Small intestine (tissue), 7 donors: ENCODE results near the gene TTC33. TPM values are rescaled to one million over a fixed set of nuclear protein-coding genes. Genes with fewer than 3 reads are reported as not detected.
A peak's percentile ranks its signal among the peaks of the same experiment; 100 is the strongest.
"Not testable (repeated sequence)": the region's sequence is repeated elsewhere in the genome, so short reads cannot be mapped to it uniquely, and the experiment has no call there.

Experiments
- DNase-seq, 2 donors: peaks; one replicate each; pipeline versions ENCODE4 v3.0.0 to v3.0.0-alpha.2; 2013
- FAIRE-seq: peaks from 2 replicates; lab custom pipeline; 2012; peaks lifted over from hg19 to GRCh38; lab: Jason Lieb, UNC
- H3K27ac ChIP-seq, 3 donors: one replicate each; pipeline ENCODE4 v1.5.1; 2013; ENCODE audit warnings: low read length in 2 of 3, mild to moderate bottlenecking in 2 of 3, control low read depth in 1 of 3, inconsistent platforms in 1 of 3, low read depth in 1 of 3, moderate library complexity in 1 of 3
- H3K27me3 ChIP-seq, 3 donors: one replicate each; pipeline ENCODE4 v1.6.1; 2013; ENCODE audit warnings: low read length in 3 of 3, inconsistent platforms in 1 of 3; ENCODE audit not compliant: control insufficient read depth in 3 of 3, insufficient read depth in 3 of 3
- H3K36me3 ChIP-seq, 3 donors: one replicate each; pipeline ENCODE4 v1.6.1; 2013; ENCODE audit warnings: low read length in 3 of 3, inconsistent platforms in 1 of 3, low read depth in 1 of 3, mild to moderate bottlenecking in 1 of 3, moderate library complexity in 1 of 3; ENCODE audit not compliant: control insufficient read depth in 3 of 3, insufficient read depth in 2 of 3
- H3K4me1 ChIP-seq, 3 donors: one replicate each; pipeline ENCODE4 v1.6.1; 2013; ENCODE audit warnings: low read length in 2 of 3, inconsistent platforms in 1 of 3, low read depth in 1 of 3, mild to moderate bottlenecking in 1 of 3, moderate library complexity in 1 of 3; ENCODE audit not compliant: control insufficient read depth in 3 of 3, insufficient read depth in 2 of 3
- H3K4me3 ChIP-seq, 3 donors: one replicate each; pipeline ENCODE4 v1.5.1; 2013; ENCODE audit warnings: low read length in 3 of 3, control low read depth in 1 of 3, inconsistent platforms in 1 of 3, low read depth in 1 of 3, mild to moderate bottlenecking in 1 of 3, moderate library complexity in 1 of 3
- H3K9me3 ChIP-seq, 2 donors: one replicate each; pipeline ENCODE4 v1.6.1; 2013; ENCODE audit warnings: low read depth in 1 of 2, low read length in 1 of 2; ENCODE audit not compliant: control insufficient read depth in 2 of 2, insufficient read depth in 1 of 2
- WGBS, 3 donors: extraction: QIAGEN DNeasy Blood & Tissue Kit; methylation state at CpG; one replicate each; pipeline ENCODE4 v1.1.7; 2013; 5-methylcytosine and 5-hydroxymethylcytosine counted together
- polyA plus RNA-seq, 4 donors: library from polyadenylated mRNA; stranded (reverse) in 3 of 4; unstranded in 1 of 4; fragments of 200-250 nt in 3 of 4; fragments of 120-200 nt in 1 of 4; gene quantifications; one replicate each; pipeline versions ENCODE4 v1.2.1 to v1.2.3, GENCODE V29; 2013
- donor health status: healthy with polysubstance abuse.
- donor health status: control.
- donor health status: control.
- donor health status: Bipolar disorder and iron deficiency.
- donor health status: healthy.

Gene TTC33
- polyA plus RNA-seq, 4 donors: 8.0 to 18.1 (median 8.9) TPM

- Histone ChIP-seq H3K4me1 (no peaks in the 10 kb centered on the region), H3K9me3 (no peaks in the 10 kb centered on the region), H3K36me3 (no peaks in the 10 kb centered on the region), H3K4me3 (no peak overlapping the region), H3K27me3 (no peaks in the 10 kb centered on the region), H3K27ac (no peak overlapping the region)
- 6 to 35% (median 35%) methylated on average over 1 of the region's 1 CpG for WGBS, 3 donors
- FAIRE-seq (no peak), DNase-seq (peak in 1 of 2 donors; percentile 18)
These were observed 160.9 kb downstream of the TTC33 start for GRCh38 chr5:40594811-40595210.

- 72 to 82% (median 78%) methylated on average over 10 of the region's 10 CpGs for WGBS, 3 donors
- H3K27ac ChIP-seq, FAIRE-seq: not testable (repeated sequence)
These were observed 163.9 kb downstream of the TTC33 start for GRCh38 chr5:40591727-40592396.

GRCh38 chr5:40587376-40587775 lies 168.4 kb downstream of the TTC33 start:
- H3K36me3 ChIP-seq: no peaks in the 10 kb centered on the region
- H3K9me3 ChIP-seq: no peaks in the 10 kb centered on the region
- no peak overlapping the region for H3K27ac ChIP-seq
- FAIRE-seq: no peak
- WGBS, 3 donors: 92 to 95% (median 93%) methylated on average over 1 of the region's 1 CpG
- no peak for DNase-seq
- H3K4me1 ChIP-seq: no peaks in the 10 kb centered on the region
- no peaks in the 10 kb centered on the region for H3K27me3 ChIP-seq
- H3K4me3 ChIP-seq: no peak overlapping the region

More at GRCh38 chr5:40591727-40592396, 163.9 kb downstream of the TTC33 start:
- H3K4me1 ChIP-seq, H3K36me3 ChIP-seq, H3K4me3 ChIP-seq, H3K27me3 ChIP-seq, H3K9me3 ChIP-seq, DNase-seq: not testable (repeated sequence)

GRCh38 chr5:40585537-40586267 lies 170.1 kb downstream of the TTC33 start:
- FAIRE-seq (no peak), DNase-seq (no peak)
- Histone ChIP-seq H3K27ac (no peak overlapping the region), H3K36me3 (no peaks in the 10 kb centered on the region), H3K27me3 (no peaks in the 10 kb centered on the region), H3K9me3 (no peaks in the 10 kb centered on the region), H3K4me1 (no peaks in the 10 kb centered on the region), H3K4me3 (no peak overlapping the region)
- 71 to 91% (median 79%) methylated on average over 5 of the region's 5 CpGs for WGBS, 3 donors

GRCh38 chr5:40584054-40584453 lies 171.7 kb downstream of the TTC33 start:
- Histone ChIP-seq H3K9me3 (no peaks in the 10 kb centered on the region), H3K27me3 (no peaks in the 10 kb centered on the region), H3K36me3 (no peaks in the 10 kb centered on the region), H3K4me1 (no peaks in the 10 kb centered on the region), H3K27ac (no peak overlapping the region), H3K4me3 (no peak overlapping the region)
- WGBS, 3 donors: 82 to 94% (median 85%) methylated on average over 2 of the region's 2 CpGs
- no peak for FAIRE-seq
- DNase-seq: no peak

- WGBS, 3 donors: 69 to 83% (median 70%) methylated on average over 9 of the region's 9 CpGs
- no peak overlapping the region for H3K27ac ChIP-seq
- H3K36me3 ChIP-seq: no peaks in the 10 kb centered on the region
- DNase-seq (no peak), FAIRE-seq (no peak)
- no peaks in the 10 kb centered on the region for H3K9me3 ChIP-seq
- no peak overlapping the region for H3K4me3 ChIP-seq
- H3K27me3 ChIP-seq: no peaks in the 10 kb centered on the region
- H3K4me1 ChIP-seq: no peaks in the 10 kb centered on the region
These were observed 177.0 kb downstream of the TTC33 start for GRCh38 chr5:40578501-40579451.

GRCh38 chr5:40577718-40578117 lies 178.0 kb downstream of the TTC33 start:
- no peak overlapping the region for H3K27ac ChIP-seq
- no peak for DNase-seq

GRCh38 chr5:40575921-40576320 lies 179.8 kb downstream of the TTC33 start:
- FAIRE-seq: no peak
- no peaks in the 10 kb centered on the region for H3K4me1 ChIP-seq
- 86 to 94% (median 87%) methylated on average over 3 of the region's 3 CpGs for WGBS, 3 donors

More at GRCh38 chr5:40577718-40578117, 178.0 kb downstream of the TTC33 start:
- H3K4me3 ChIP-seq: no peak overlapping the region
- no peak for FAIRE-seq
- 94% methylated on average over 3 of the region's 3 CpGs for WGBS, 3 donors
- H3K4me1 ChIP-seq: no peaks in the 10 kb centered on the region
- H3K36me3 ChIP-seq: no peaks in the 10 kb centered on the region
- no peaks in the 10 kb centered on the region for H3K9me3 ChIP-seq
- no peaks in the 10 kb centered on the region for H3K27me3 ChIP-seq

More at GRCh38 chr5:40575921-40576320, 179.8 kb downstream of the TTC33 start:
- Histone ChIP-seq H3K27ac (no peak overlapping the region), H3K27me3 (no peaks in the 10 kb centered on the region), H3K36me3 (no peaks in the 10 kb centered on the region), H3K4me3 (no peak overlapping the region), H3K9me3 (no peaks in the 10 kb centered on the region)
- no peak for DNase-seq
